PC-3 (cell line): ENCODE data around the gene SLC1A3. TPM values are rescaled to one million over a fixed set of nuclear protein-coding genes. Genes with fewer than 3 reads are reported as not detected.

ENCODE experiments used
- ATAC-seq: fragments of 200-7000 bp; cut with Tn5 transposase; 2 replicates; pipeline ENCODE4 v1.9.1; 2020; ENCODE audit warnings: mild to moderate bottlenecking, moderate library complexity
- BruUV-seq: library from RNA; stranded (reverse); fragments of 400-500 nt; replicated peaks from 2 replicates; lab custom pipeline; 2021; lab: Mats Ljungman, UMichigan
- CTCF ChIA-PET: fragments of 300-600 bp; sonication (Branson Sonifier 250); formaldehyde crosslinking; loops from one replicate; lab custom pipeline; 2022; ENCODE audit warnings: antibody characterized with exemption; lab: Charles Lee
- POLR2A ChIA-PET: fragments of 300-600 bp; sonication (Branson Sonifier 250); formaldehyde crosslinking; loops from one replicate; lab custom pipeline; 2022; ENCODE audit warnings: antibody characterized with exemption; ENCODE audit not compliant: unreplicated experiment; lab: Charles Lee
- DNase-seq: peaks from one replicate; pipeline ENCODE4 v3.0.0-alpha.2; 2015
- H2AFZ ChIP-seq: fragments of 300-600 bp; sonication (generic); 2 replicates; pipeline ENCODE4 v1.6.0; 2016; ENCODE audit warnings: antibody characterized with exemption, low read length
- H3F3A ChIP-seq: fragments of 300-600 bp; sonication (generic); one replicate; pipeline ENCODE4 v1.6.0; 2017; ENCODE audit warnings: antibody characterized with exemption, low read length, control low read depth, mild to moderate bottlenecking; ENCODE audit not compliant: unreplicated experiment
- H3K27ac ChIP-seq: fragments of 300-600 bp; sonication (generic); 2 replicates; pipeline ENCODE4 v1.5.1; 2016; ENCODE audit warnings: mild to moderate bottlenecking, low read length
- H3K27me3 ChIP-seq: fragments of 300-600 bp; sonication (generic); 2 replicates; pipeline ENCODE4 v1.6.1; 2016; ENCODE audit warnings: low read length, mixed read lengths
- H3K36me3 ChIP-seq: fragments of 300-600 bp; sonication (generic); 2 replicates; pipeline ENCODE4 v1.6.1; 2016; ENCODE audit warnings: low read depth, mixed run types, low read length, mixed read lengths
- H3K4me1 ChIP-seq: fragments of 300-600 bp; sonication (generic); 2 replicates; pipeline ENCODE4 v1.5.1; 2016; ENCODE audit warnings: low read length; ENCODE audit not compliant: insufficient read depth
- H3K4me2 ChIP-seq: fragments of 300-600 bp; sonication (generic); 2 replicates; pipeline ENCODE4 v1.6.0; 2016; ENCODE audit warnings: low read length
- H3K4me3 ChIP-seq: fragments of 300-600 bp; sonication (generic); 2 replicates; pipeline ENCODE4 v1.5.1; 2016; ENCODE audit warnings: mild to moderate bottlenecking, low read length, mixed read lengths
- H3K79me2 ChIP-seq: fragments of 300-600 bp; sonication (generic); 2 replicates; pipeline ENCODE4 v1.6.1; 2017; ENCODE audit warnings: low read length, mixed read lengths
- H3K9ac ChIP-seq: fragments of 300-600 bp; sonication (generic); 2 replicates; pipeline ENCODE4 v1.6.0; 2016; ENCODE audit warnings: mild to moderate bottlenecking, low read length
- H3K9me2 ChIP-seq: fragments of 300-600 bp; sonication (generic); replicated peaks from 2 replicates; pipeline ENCODE4 v1.6.1; 2016; ENCODE audit warnings: mixed run types, low read length, mixed read lengths
- H3K9me3 ChIP-seq: fragments of 300-600 bp; sonication (generic); 2 replicates; pipeline ENCODE4 v1.6.1; 2016; ENCODE audit warnings: low read length, mixed read lengths
- H4K20me1 ChIP-seq: fragments of 300-600 bp; sonication (generic); 2 replicates; pipeline ENCODE4 v1.6.1; 2016; ENCODE audit warnings: low read length, mixed read lengths
- CTCF ChIP-seq: fragments of 300-600 bp; sonication (generic); conservative IDR thresholded peaks from 2 replicates; pipeline ENCODE4 v1.5.1; 2017; ENCODE audit warnings: antibody characterized with exemption, low read depth, mild to moderate bottlenecking, low read length
- EZH2 ChIP-seq: fragments of 300-600 bp; sonication (generic); IDR thresholded peaks from one replicate; pipeline ENCODE4 v1.6.1; 2017; ENCODE audit warnings: antibody characterized with exemption, mild to moderate bottlenecking, low read length; ENCODE audit not compliant: unreplicated experiment
- EZH2phosphoT487 ChIP-seq: fragments of 300-600 bp; sonication (generic); IDR thresholded peaks from 2 replicates; pipeline ENCODE4 v1.6.1; 2018; ENCODE audit warnings: mild to moderate bottlenecking, antibody characterized with exemption, low read length, borderline replicate concordance
- intact Hi-C: fragments of 100-400 bp; cut with micrococcal nuclease; formaldehyde crosslinking; loops from 2 replicates; pipeline ENCODE4 v1.9.0; 2023
- total RNA-seq: library from RNA; depleted of rRNA; stranded (reverse); fragments of >200 nt; gene quantifications from 2 replicates; pipeline ENCODE4 v1.2.3, GENCODE V29; 2014

The SLC1A3 gene
- total RNA-seq, 1 experiment from 2014 or later = 24.7 TPM

DNA sequence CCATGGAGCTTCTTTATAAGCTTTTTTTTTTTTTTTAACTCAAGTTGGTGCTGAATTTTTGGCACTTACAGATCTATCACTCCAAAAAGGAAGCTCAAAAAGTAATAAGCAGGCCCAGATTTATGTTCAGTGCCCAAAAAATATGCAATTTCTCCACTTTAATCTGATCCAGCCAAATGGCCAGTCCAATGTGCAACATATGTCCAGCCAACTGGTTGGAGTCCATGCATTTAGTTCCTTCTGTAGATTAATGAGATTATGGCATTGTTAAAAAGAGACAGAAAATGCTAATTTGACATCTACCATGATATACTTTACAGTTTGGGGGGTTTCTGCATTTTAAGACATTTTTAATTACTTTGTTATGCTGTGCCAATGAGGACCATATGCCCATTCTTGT is 129.5 kb downstream of the SLC1A3 start:
- no peak for DNase-seq
- H4K20me1 ChIP-seq = no peaks in the 10 kb centered on the region
- BruUV-seq = no TSS peak
- H3K4me3 ChIP-seq = no peak overlapping the region
- H3K9me3 ChIP-seq = no peaks in the 10 kb centered on the region
- H3K4me1 ChIP-seq = no peaks in the 10 kb centered on the region
- H3K79me2 ChIP-seq = no peaks in the 10 kb centered on the region
- H3F3A ChIP-seq = no peaks in the 10 kb centered on the region
- no peak overlapping the region for H3K4me2 ChIP-seq
- no peak overlapping the region for H2AFZ ChIP-seq
- no peak overlapping the region for H3K27ac ChIP-seq
- no peak for TF ChIP-seq CTCF
- TF ChIP-seq EZH2 = no peak
- no peak for TF ChIP-seq EZH2phosphoT487
- H3K9me2 ChIP-seq = no peaks in the 10 kb centered on the region
- H3K9ac ChIP-seq = no peak overlapping the region
- no peaks in the 10 kb centered on the region for H3K27me3 ChIP-seq
- H3K36me3 ChIP-seq = no peaks in the 10 kb centered on the region
- intact Hi-C loops = no loop called here
- ChIA-PET POLR2A (no interaction called here), CTCF (interaction anchor here (1.2 kb wide), 1 partner anchor 270 kb away, joined by 3 read pairs; no protein-coding TSS in a partner anchor)
- ATAC-seq = no peak
